ENCODE data around the gene PNO1. TPM values are rescaled to one million over a fixed set of nuclear protein-coding genes. Genes with fewer than 3 reads are reported as not detected.

Gene PNO1
- total and polyA plus RNA-seq, 12 donors: 6.0 to 25.5 (median 14.8) TPM

GRCh38 chr2:68134120-68134519 lies 23.6 kb upstream of the PNO1 start:
- H3K27me3 ChIP-seq: no peaks in the 10 kb centered on the region
- intact Hi-C loops (cut with DNase I): no loop called here
- WGBS, 4 donors: 88 to 100% (median 95%) methylated on average over 1 of the region's 1 CpG
- no peak overlapping the region for H3K4me3 ChIP-seq
- no peaks in the 10 kb centered on the region for H3K4me1 ChIP-seq (replicated peaks in 1 of 2)
- H3K36me3 ChIP-seq (replicated peaks in 1 of 2): peaks cover 0 to 12% of the 10 kb centered on the region in 2 donors
- H3K9me3 ChIP-seq (replicated peaks in 1 of 3): no peaks in the 10 kb centered on the region
- DNase-seq: no peak
- no peak for TF ChIP-seq POLR2A (IDR thresholded peaks at IDR 0.05)
- TF ChIP-seq CTCF (IDR thresholded peaks at IDR 0.05): no peak
- no peak overlapping the region for H3K27ac ChIP-seq

- Histone ChIP-seq H3K36me3 (replicated peaks in 1 of 2) (peaks cover 0 to 12% of the 10 kb centered on the region in 2 donors), H3K27me3 (no peaks in the 10 kb centered on the region), H3K4me3 (no peak overlapping the region), H3K27ac (no peak overlapping the region), H3K4me1 (replicated peaks in 1 of 2) (no peaks in the 10 kb centered on the region), H3K9me3 (replicated peaks in 1 of 3) (no peaks in the 10 kb centered on the region)
- no peak for DNase-seq
- intact Hi-C loops (cut with DNase I): no loop called here
- no peak for TF ChIP-seq POLR2A (IDR thresholded peaks at IDR 0.05)
- TF ChIP-seq CTCF (IDR thresholded peaks at IDR 0.05): no peak
- 88 to 95% (median 91%) methylated on average over 6 of the region's 6 CpGs for WGBS, 4 donors
These were observed 23.1 kb upstream of the PNO1 start for GRCh38 chr2:68134554-68134953.

GRCh38 chr2:68135448-68136320 lies 22.0 kb upstream of the PNO1 start:
- H3K4me1 ChIP-seq (replicated peaks in 1 of 2): no peaks in the 10 kb centered on the region
- H3K9me3 ChIP-seq (replicated peaks in 1 of 3): no peaks in the 10 kb centered on the region
- no peak overlapping the region for H3K4me3 ChIP-seq
- H3K27ac ChIP-seq: no peak overlapping the region
- intact Hi-C loops (cut with DNase I): no loop called here
- TF ChIP-seq POLR2A (IDR thresholded peaks at IDR 0.05) (no peak), CTCF (IDR thresholded peaks at IDR 0.05) (no peak)
- DNase-seq: no peak
- peaks cover 0 to 12% of the 10 kb centered on the region in 2 donors for H3K36me3 ChIP-seq (replicated peaks in 1 of 2)
- no peaks in the 10 kb centered on the region for H3K27me3 ChIP-seq
- WGBS, 4 donors: 77 to 90% (median 81%) methylated on average over 7 of the region's 7 CpGs

- intact Hi-C loops (cut with DNase I): no loop called here
- Histone ChIP-seq H3K27ac (no peak overlapping the region), H3K4me3 (no peak overlapping the region), H3K9me3 (replicated peaks in 1 of 3) (no peaks in the 10 kb centered on the region), H3K4me1 (replicated peaks in 1 of 2) (no peaks in the 10 kb centered on the region), H3K36me3 (replicated peaks in 1 of 2) (peaks cover 0 to 9% of the 10 kb centered on the region in 2 donors), H3K27me3 (no peaks in the 10 kb centered on the region)
- no peak for TF ChIP-seq CTCF (IDR thresholded peaks at IDR 0.05)
- no peak for TF ChIP-seq POLR2A (IDR thresholded peaks at IDR 0.05)
- WGBS, 4 donors: 86 to 94% (median 90%) methylated on average over 2 of the region's 2 CpGs
- no peak for DNase-seq
These were observed 15.8 kb upstream of the PNO1 start for GRCh38 chr2:68141875-68142274.

All from adrenal gland (tissue), 12 donors.